NT2/D1 (cell line): Measurements from ENCODE around the gene NRG2.
A peak's percentile ranks its signal among the peaks of the same experiment; 100 is the strongest.

ENCODE experiments used
- DNase-seq: peaks from one replicate; pipeline ENCODE4 v3.0.0-alpha.2; 2011; ENCODE audit warnings: low read depth, low spot score
- H3K27me3 ChIP-seq: 2 replicates; pipeline ENCODE4 v1.6.0; 2011; ENCODE audit warnings: mild to moderate bottlenecking; ENCODE audit not compliant: insufficient read length, insufficient read depth
- H3K36me3 ChIP-seq: 2 replicates; pipeline ENCODE4 v1.6.1; 2011; ENCODE audit warnings: mild to moderate bottlenecking, low read length, mixed read lengths; ENCODE audit not compliant: insufficient read depth, insufficient read length
- H3K4me1 ChIP-seq: 2 replicates; pipeline ENCODE4 v1.5.1; 2011; ENCODE audit not compliant: insufficient read depth, insufficient read length
- H3K4me3 ChIP-seq: 2 replicates; pipeline ENCODE4 v1.5.1; 2011; ENCODE audit warnings: low read depth; ENCODE audit not compliant: insufficient read length
- H3K9ac ChIP-seq: 2 replicates; pipeline ENCODE4 v1.6.0; 2011; ENCODE audit warnings: low read depth; ENCODE audit not compliant: insufficient read length
- H3K9me3 ChIP-seq: 2 replicates; pipeline ENCODE4 v1.5.1; 2011; ENCODE audit warnings: mild to moderate bottlenecking, low read length; ENCODE audit not compliant: insufficient read depth
- SUZ12 ChIP-seq: IDR thresholded peaks from 2 replicates; pipeline ENCODE4 v1.6.1; 2011; ENCODE audit not compliant: insufficient read length, insufficient read depth; ENCODE audit errors: extremely low read depth
- YY1 ChIP-seq: IDR thresholded peaks from 2 replicates; pipeline ENCODE4 v1.6.1; 2011; ENCODE audit not compliant: insufficient read length, insufficient read depth
- ZNF274 ChIP-seq: IDR thresholded peaks from 2 replicates; pipeline ENCODE4 v1.6.1; 2011; ENCODE audit warnings: mild to moderate bottlenecking, low read depth, low read length

The NRG2 gene

DNA sequence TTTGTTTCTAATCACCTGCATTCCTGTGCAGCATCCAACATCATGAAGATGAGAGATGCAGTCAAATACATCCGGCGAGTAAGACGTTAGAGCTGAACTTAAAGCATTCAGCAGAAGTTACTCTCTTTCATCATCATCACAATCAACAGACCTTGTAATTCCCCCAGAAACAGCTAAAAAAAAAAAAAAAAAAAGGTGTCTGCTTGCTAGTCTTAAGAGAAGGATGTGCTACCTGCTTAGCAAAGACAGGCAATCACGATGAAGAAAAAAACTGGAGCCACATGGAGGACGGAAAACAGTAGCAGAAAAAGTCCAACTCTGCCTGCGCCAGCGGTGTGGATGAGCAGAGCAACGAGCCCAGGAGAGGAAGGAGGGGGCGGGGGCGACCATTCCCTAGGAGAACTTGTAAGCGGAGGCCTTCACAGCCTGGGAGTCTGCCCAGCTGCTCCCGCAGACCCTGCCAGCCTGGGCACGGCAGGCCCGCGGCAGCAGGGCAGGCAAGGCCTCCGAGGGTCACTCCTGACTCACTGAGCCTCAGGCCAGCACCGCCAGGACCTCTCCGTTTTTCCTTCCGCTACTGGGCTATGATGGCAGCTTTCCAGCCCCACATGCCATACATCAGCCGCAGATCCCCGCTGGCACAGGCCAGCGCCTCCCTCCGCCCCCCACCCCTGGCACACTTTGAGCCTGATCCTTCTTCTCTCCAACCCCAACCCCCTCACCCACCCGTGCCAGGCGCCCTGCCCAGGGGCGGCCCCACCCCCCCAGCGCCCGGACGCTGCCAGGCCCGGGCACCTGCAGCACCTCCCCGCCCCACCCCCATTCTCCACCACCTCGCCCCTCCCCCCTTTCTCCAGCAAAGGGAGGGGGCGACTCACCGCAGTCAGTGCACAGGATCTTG, 1.4 kb downstream of the NRG2 start:
- peak overlapping the region; percentile 33 for H3K9ac ChIP-seq
- no peaks in the 10 kb centered on the region for H3K36me3 ChIP-seq
- peaks cover 3% of the 10 kb centered on the region for H3K4me1 ChIP-seq
- no peak for DNase-seq
- peaks cover 11% of the 10 kb centered on the region; the same call in 1 of the 2 replicates for H3K9me3 ChIP-seq
- TF ChIP-seq SUZ12 (peak; percentile 26), YY1 (no peak)
- H3K4me3 ChIP-seq, result peak overlapping the region; percentile 52
- H3K27me3 ChIP-seq, result peaks cover 76% of the 10 kb centered on the region

DNA sequence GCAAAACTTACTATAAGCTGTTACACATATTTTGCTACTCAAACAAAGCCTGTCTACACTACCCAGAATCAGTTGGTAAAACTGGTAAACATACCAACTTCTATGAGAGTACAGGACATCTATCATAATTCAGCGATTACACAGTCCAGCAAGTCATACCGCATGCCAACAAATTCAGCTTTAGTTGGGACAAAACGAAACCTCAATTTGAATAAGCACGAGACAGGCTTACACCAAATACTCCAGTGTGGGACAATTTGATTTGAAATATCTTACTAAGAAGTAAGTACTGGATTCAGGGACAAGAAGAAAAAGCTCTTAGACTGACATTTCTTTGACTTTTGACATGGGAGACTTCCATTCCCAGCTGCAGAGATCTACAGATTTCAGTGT, 2.0 kb downstream of the NRG2 start:
- Histone ChIP-seq H3K9ac (no peak overlapping the region), H3K4me1 (peaks cover 3% of the 10 kb centered on the region), H3K9me3 (peaks cover 11% of the 10 kb centered on the region; the same call in 1 of the 2 replicates), H3K36me3 (no peaks in the 10 kb centered on the region), H3K27me3 (peaks cover 76% of the 10 kb centered on the region), H3K4me3 (no peak overlapping the region)
- DNase-seq, result no peak
- TF ChIP-seq YY1 (no peak), ZNF274 (no peak), SUZ12 (no peak)

DNA sequence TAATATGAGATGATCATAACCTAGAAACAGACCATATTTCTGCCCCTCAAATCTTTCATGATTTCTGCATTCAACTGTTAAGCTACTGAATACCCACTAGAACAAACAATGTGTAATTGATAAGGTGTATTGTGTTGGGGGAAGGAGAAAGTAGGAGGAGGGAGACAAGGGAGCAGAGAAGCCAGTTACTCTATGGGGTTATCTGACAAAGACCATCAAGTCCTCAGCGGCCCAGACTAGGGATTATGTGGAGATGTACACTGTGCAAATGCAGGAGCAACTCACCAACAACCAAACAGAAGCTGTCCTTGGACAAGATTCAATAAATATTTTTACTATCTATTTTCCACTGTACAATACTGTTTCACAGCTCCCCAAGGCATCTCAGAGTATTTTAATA, 2.7 kb downstream of the NRG2 start:
- peaks cover 11% of the 10 kb centered on the region; the same call in 1 of the 2 replicates for H3K9me3 ChIP-seq
- no peaks in the 10 kb centered on the region for H3K36me3 ChIP-seq
- peaks cover 71% of the 10 kb centered on the region for H3K27me3 ChIP-seq
- DNase-seq, result no peak
- no peak for TF ChIP-seq SUZ12
- no peak for TF ChIP-seq YY1
- TF ChIP-seq ZNF274, result no peak
- peaks cover 3% of the 10 kb centered on the region for H3K4me1 ChIP-seq
- H3K9ac ChIP-seq, result no peak overlapping the region
- no peak overlapping the region for H3K4me3 ChIP-seq

DNA sequence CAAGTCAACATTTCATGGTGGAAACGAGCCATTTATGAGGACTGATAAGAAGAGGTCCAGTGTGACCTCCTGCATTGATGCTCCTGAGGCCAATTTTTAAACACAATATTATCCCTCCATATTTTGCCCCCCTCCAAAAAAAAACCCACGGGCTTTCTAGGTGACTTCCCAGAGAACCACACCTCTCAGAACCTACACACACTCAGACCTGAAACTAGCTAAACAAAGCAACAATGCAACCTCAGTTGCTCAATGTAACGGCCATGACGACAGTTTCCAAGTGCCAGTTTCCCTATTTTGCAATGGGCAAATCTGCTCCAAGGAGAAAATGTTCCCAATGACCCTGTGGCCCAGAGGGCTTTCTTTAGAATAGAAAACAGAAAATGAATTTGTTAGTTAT, 3.5 kb downstream of the NRG2 start:
- DNase-seq, result no peak
- TF ChIP-seq SUZ12 (no peak), ZNF274 (no peak), YY1 (no peak)
- H3K4me3 ChIP-seq, result no peak overlapping the region
- H3K36me3 ChIP-seq, result no peaks in the 10 kb centered on the region
- peaks cover 63% of the 10 kb centered on the region for H3K27me3 ChIP-seq
- no peak overlapping the region for H3K9ac ChIP-seq
- peaks cover 3% of the 10 kb centered on the region for H3K4me1 ChIP-seq
- peaks cover 5% of the 10 kb centered on the region; the same call in 1 of the 2 replicates for H3K9me3 ChIP-seq

DNA sequence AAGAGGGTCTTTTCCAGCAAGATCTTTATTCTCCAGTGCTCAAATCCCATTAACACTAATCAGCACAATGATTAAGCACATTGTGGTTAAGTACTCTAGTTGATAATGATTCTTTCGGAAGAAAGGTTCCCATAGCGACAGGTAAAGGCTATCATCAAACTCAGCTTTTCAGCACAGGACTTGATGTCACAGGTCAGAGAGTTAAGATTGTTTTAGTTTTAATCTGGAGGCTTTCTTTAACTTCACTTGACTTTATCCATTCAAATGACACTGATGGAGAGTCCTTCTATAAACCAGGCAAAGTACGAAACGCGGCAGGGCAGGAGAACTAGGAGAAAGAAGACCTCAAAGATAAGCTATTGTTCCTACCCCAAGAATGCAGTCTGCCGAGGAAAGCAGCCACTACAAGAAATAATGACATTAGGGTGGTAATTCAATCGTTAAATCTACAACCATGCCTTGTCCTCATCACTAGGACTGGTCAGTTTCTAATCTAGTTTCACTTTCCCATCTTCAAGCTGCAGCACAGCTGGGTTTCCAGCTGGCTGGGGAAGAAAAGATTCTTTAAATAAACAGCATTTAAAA, 4.6 kb downstream of the NRG2 start:
- no peaks in the 10 kb centered on the region for H3K36me3 ChIP-seq
- no peak overlapping the region for H3K9ac ChIP-seq
- DNase-seq, result no peak
- peaks cover 3% of the 10 kb centered on the region for H3K4me1 ChIP-seq
- no peaks in the 10 kb centered on the region for H3K9me3 ChIP-seq
- H3K27me3 ChIP-seq, result peaks cover 52% of the 10 kb centered on the region
- TF ChIP-seq ZNF274, result no peak
- no peak overlapping the region for H3K4me3 ChIP-seq

DNA sequence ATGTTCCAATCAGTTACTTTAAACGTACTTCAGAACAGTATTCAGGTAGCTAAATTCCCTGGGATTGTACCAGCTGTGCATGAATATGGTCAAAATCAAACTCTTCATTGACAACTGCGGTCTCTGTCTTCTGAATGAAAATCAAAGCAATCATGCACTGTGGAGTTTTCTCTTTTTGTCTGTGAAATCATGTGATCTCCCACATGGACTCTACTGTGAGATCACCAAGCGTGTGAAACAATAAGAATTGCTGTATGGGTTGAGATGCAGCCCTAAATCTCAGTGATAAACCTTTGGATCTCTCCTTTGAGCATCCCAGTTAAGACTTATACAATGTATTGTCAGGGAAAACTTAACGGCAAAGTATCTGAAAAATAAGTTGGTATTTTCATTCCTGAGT, 6.1 kb downstream of the NRG2 start:
- H3K27me3 ChIP-seq, result peaks cover 39% of the 10 kb centered on the region
- no peak for DNase-seq
- no peaks in the 10 kb centered on the region for H3K36me3 ChIP-seq
- peaks cover 3% of the 10 kb centered on the region for H3K4me1 ChIP-seq
- H3K4me3 ChIP-seq, result no peak overlapping the region
- H3K9ac ChIP-seq, result no peak overlapping the region
- TF ChIP-seq ZNF274, result no peak
- no peak for TF ChIP-seq SUZ12
- no peak for TF ChIP-seq YY1
- no peaks in the 10 kb centered on the region for H3K9me3 ChIP-seq

DNA sequence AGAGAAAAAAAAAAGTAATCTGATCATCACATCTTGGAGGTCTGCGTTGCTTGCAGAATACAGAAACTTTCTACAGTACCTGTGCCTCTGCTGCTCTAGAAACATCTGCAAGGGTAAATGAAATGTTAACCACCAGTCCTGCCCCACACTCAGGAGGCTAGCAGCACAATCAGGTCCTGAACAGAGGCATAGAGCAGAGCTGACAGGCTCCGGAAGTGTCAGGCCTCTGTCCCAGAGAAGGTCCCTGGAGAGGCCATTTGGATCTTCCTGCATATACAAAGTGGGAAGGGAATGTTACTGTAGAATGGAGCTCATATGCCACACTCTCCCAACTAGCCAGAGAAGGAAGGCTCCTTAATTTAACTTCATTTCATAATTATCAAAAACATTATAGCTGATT, 7.2 kb downstream of the NRG2 start:
- Histone ChIP-seq H3K9me3 (no peaks in the 10 kb centered on the region), H3K4me1 (no peaks in the 10 kb centered on the region), H3K4me3 (no peak overlapping the region), H3K36me3 (no peaks in the 10 kb centered on the region), H3K27me3 (peaks cover 28% of the 10 kb centered on the region), H3K9ac (no peak overlapping the region)
- TF ChIP-seq YY1 (no peak), ZNF274 (no peak), SUZ12 (no peak)
- no peak for DNase-seq
